Measurements from ENCODE around the gene REXO4. TPM values are rescaled to one million over a fixed set of nuclear protein-coding genes. Genes with fewer than 3 reads are reported as not detected.

REXO4 gene
- total and polyA plus RNA-seq, 2 of the 13 experiments (the other 11 are each of a cell fraction or from before 2014, with no cell fraction given) = 18.5 to 30.4 TPM

DNA sequence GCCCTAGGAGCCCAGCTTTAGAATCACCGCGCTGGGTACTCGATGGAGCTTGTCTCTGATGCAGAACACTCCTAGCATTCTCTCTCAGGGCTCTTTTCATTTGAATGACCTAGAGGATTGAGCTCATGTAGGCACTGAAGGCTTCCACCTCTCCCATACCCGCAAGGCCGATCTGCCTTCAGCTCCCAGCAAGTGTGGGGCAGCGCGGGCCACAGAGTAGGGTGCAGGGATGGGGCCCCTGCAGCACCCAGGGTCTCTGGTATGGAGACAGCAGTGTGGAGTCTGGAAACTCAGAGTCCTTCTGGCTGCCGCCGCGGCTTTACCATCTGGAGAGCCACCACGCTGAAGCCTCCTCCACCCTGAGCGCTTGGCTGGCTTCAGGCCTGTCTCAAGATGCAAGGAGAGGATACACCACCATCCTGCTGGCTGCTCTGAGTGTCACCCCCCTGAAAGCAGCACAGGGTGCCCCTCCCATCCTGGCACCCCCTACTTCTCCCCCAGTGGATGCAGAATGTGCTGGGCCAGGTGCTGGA lies 28.7 kb downstream of the REXO4 start:
- CTCF ChIA-PET (ENCODE audit: low intra/inter-chr PET ratio, low total read pairs) = no interaction called here
- POLR2A ChIA-PET = no interaction called here
- BruUV-seq (replicated peaks) = no TSS peak
- Histone ChIP-seq H2AFZ (ENCODE audit: low read length) (no peak overlapping the region), H3K27me3 (ENCODE audit: control insufficient read depth in 1 of 2, insufficient read depth in 2 of 2, low read length in 2 of 2) (no peaks in the 10 kb centered on the region), H3K36me3 (replicated peaks in 1 of 2; ENCODE audit: control insufficient read depth in 1 of 2, insufficient read depth in 2 of 2, low read length in 2 of 2) (no peaks in the 10 kb centered on the region), H3K4me1 (ENCODE audit: insufficient read depth, low read length) (peaks cover 85% of the 10 kb centered on the region), H3K79me2 (ENCODE audit: insufficient read depth, low read length) (no peaks in the 10 kb centered on the region), H3K4me3 (replicated peaks in 1 of 3; ENCODE audit: insufficient read depth in 1 of 3, low read depth in 2 of 3, low read length in 3 of 3) (no peak overlapping the region), H4K20me1 (ENCODE audit: insufficient read depth, low read length) (no peaks in the 10 kb centered on the region), H3K9ac (ENCODE audit: insufficient read depth, low read depth, low read length) (no peak overlapping the region), H3K4me2 (ENCODE audit: low read depth, low read length) (no peak overlapping the region), H3K9me3 (ENCODE audit: low read length) (no peaks in the 10 kb centered on the region), H3K27ac (ENCODE audit: extremely low read length, insufficient read depth, low read length) (no peak overlapping the region)
- TF ChIP-seq, protein P1, sequence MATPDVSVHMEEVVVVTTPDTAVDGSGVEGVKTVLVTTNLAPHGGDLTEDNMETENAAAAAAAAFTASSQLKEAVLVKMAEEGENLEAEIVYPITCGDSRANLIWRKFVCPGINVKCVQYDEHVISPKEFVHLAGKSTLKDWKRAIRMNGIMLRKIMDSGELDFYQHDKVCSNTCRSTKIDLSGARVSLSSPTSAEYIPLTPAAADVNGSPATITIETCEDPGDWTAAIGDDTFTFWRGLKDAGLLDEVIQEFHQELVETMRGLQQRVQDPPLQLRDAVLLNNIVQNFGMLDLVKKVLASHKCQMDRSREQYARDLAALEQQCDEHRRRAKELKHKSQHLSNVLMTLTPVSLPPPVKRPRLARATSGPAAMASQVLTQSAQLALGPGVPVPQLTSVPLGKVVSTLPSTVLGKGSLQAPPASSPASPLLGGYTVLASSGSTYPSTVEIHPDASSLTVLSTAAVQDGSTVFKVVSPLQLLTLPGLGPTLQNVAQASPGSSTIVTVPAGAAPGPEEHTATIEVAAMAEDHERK (CRISPR knock-in tag; IDR thresholded peaks at IDR 0.05; ENCODE audit: low read depth) = no peak
- TF ChIP-seq, protein P2, sequence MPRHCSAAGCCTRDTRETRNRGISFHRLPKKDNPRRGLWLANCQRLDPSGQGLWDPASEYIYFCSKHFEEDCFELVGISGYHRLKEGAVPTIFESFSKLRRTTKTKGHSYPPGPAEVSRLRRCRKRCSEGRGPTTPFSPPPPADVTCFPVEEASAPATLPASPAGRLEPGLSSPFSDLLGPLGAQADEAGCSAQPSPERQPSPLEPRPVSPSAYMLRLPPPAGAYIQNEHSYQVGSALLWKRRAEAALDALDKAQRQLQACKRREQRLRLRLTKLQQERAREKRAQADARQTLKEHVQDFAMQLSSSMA (CRISPR knock-in tag; IDR thresholded peaks at IDR 0.05) = no peak
- no peak for TF ChIP-seq ARHGAP35 (CRISPR knock-in tag; IDR thresholded peaks at IDR 0.05; ENCODE audit: borderline replicate concordance)
- TF ChIP-seq CREM (IDR thresholded peaks at IDR 0.05) = no peak
- no peak for TF ChIP-seq CREM (CRISPR knock-in tag; IDR thresholded peaks at IDR 0.05)
- TF ChIP-seq ZNF20 (CRISPR knock-in tag; IDR thresholded peaks at IDR 0.05) = no peak
- no peak for TF ChIP-seq RFX3 (CRISPR knock-in tag; IDR thresholded peaks at IDR 0.05)
- TF ChIP-seq CBX5 (CRISPR knock-in tag; IDR thresholded peaks at IDR 0.05; ENCODE audit: borderline replicate concordance) = no peak
- TF ChIP-seq, protein P3, sequence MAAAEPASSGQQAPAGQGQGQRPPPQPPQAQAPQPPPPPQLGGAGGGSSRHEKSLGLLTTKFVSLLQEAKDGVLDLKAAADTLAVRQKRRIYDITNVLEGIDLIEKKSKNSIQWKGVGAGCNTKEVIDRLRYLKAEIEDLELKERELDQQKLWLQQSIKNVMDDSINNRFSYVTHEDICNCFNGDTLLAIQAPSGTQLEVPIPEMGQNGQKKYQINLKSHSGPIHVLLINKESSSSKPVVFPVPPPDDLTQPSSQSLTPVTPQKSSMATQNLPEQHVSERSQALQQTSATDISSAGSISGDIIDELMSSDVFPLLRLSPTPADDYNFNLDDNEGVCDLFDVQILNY (CRISPR knock-in tag; conservative IDR thresholded peaks at IDR 0.05) = no peak
- TF ChIP-seq, protein P4, sequence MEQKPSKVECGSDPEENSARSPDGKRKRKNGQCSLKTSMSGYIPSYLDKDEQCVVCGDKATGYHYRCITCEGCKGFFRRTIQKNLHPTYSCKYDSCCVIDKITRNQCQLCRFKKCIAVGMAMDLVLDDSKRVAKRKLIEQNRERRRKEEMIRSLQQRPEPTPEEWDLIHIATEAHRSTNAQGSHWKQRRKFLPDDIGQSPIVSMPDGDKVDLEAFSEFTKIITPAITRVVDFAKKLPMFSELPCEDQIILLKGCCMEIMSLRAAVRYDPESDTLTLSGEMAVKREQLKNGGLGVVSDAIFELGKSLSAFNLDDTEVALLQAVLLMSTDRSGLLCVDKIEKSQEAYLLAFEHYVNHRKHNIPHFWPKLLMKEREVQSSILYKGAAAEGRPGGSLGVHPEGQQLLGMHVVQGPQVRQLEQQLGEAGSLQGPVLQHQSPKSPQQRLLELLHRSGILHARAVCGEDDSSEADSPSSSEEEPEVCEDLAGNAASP (CRISPR knock-in tag; IDR thresholded peaks at IDR 0.05; ENCODE audit: borderline replicate concordance) = no peak
- no peak for TF ChIP-seq KDM1A (CRISPR knock-in tag; IDR thresholded peaks at IDR 0.05)
- TF ChIP-seq, protein P5, sequence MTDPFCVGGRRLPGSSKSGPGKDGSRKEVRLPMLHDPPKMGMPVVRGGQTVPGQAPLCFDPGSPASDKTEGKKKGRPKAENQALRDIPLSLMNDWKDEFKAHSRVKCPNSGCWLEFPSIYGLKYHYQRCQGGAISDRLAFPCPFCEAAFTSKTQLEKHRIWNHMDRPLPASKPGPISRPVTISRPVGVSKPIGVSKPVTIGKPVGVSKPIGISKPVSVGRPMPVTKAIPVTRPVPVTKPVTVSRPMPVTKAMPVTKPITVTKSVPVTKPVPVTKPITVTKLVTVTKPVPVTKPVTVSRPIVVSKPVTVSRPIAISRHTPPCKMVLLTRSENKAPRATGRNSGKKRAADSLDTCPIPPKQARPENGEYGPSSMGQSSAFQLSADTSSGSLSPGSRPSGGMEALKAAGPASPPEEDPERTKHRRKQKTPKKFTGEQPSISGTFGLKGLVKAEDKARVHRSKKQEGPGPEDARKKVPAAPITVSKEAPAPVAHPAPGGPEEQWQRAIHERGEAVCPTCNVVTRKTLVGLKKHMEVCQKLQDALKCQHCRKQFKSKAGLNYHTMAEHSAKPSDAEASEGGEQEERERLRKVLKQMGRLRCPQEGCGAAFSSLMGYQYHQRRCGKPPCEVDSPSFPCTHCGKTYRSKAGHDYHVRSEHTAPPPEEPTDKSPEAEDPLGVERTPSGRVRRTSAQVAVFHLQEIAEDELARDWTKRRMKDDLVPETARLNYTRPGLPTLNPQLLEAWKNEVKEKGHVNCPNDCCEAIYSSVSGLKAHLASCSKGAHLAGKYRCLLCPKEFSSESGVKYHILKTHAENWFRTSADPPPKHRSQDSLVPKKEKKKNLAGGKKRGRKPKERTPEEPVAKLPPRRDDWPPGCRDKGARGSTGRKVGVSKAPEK (CRISPR knock-in tag; IDR thresholded peaks at IDR 0.05; ENCODE audit: borderline replicate concordance) = no peak
- TF ChIP-seq HOXA9 (CRISPR knock-in tag; IDR thresholded peaks at IDR 0.05; ENCODE audit: borderline replicate concordance) = no peak
- TF ChIP-seq SP2 (CRISPR knock-in tag; IDR thresholded peaks at IDR 0.05) = no peak
- no peak for TF ChIP-seq U2AF1 (optimal IDR thresholded peaks at IDR 0.05; ENCODE audit: low read depth, low read length)
- no peak for TF ChIP-seq ZNF235 (CRISPR knock-in tag; IDR thresholded peaks at IDR 0.05; ENCODE audit: borderline replicate concordance)
- DNase-seq (ENCODE audit: low spot score) (no peak), FAIRE-seq (no peak), ATAC-seq (no peak)
- in situ Hi-C loops (cut with HindIII; ENCODE audit: extremely low pct_ligation_motif_present, low pct_unique_long_range_greater_than_20kb) (no loop called here), intact Hi-C loops (cut with micrococcal nuclease; ENCODE audit: unreplicated experiment) (no loop called here)
- whole genome bisulfite sequencing (ENCODE audit: low lambda C conversion rate) = 86% methylated on average over 5 of the region's 12 CpGs
